ENCODE data around the gene TNC. TPM values are rescaled to one million over a fixed set of nuclear protein-coding genes. Genes with fewer than 3 reads are reported as not detected.
"Not testable (repeated sequence)": the region's sequence is repeated elsewhere in the genome, so short reads cannot be mapped to it uniquely, and the experiment has no call there.

Gene TNC
- total RNA-seq, 2 donors from 2014 or later = 67.5 to 172 TPM

GRCh38 chr9:115130176-115130575 lies 12.2 kb upstream of the TNC start:
- peaks cover 5% of the 10 kb centered on the region for H3K9me3 Mint-ChIP-seq
- no peak overlapping the region for H3K4me3 ChIP-seq (ENCODE audit: low read length)
- peaks cover 5% of the 10 kb centered on the region for H3K4me1 Mint-ChIP-seq
- no peaks in the 10 kb centered on the region for H3K36me3 ChIP-seq (ENCODE audit: control insufficient read depth, insufficient read depth, low read length)
- H3K27me3 ChIP-seq (ENCODE audit: control insufficient read depth, insufficient read depth, low read length, poor library complexity, severe bottlenecking) = no peaks in the 10 kb centered on the region
- peaks cover 7% of the 10 kb centered on the region for H3K9me3 ChIP-seq (ENCODE audit: control insufficient read depth, low read length)
- H3K4me1 ChIP-seq (ENCODE audit: control insufficient read depth, insufficient read depth, low read length) = no peaks in the 10 kb centered on the region
- no peak for TF ChIP-seq CTCF (conservative IDR thresholded peaks at IDR 0.05)
- 92 to 99% methylated on average over 2 to 3 of the region's 3 CpGs for WGBS, 2 experiments (ENCODE audit: insufficient coverage in 1 of 2, insufficient read length in 1 of 2)
- DNase-seq = no peak
- H3K27me3 Mint-ChIP-seq (ENCODE audit: insufficient read depth) = no peaks in the 10 kb centered on the region
- peaks cover 5% of the 10 kb centered on the region for H3K36me3 Mint-ChIP-seq (ENCODE audit: low read depth)
- H3K9ac ChIP-seq (ENCODE audit: extremely low read depth, low read length, poor library complexity, severe bottlenecking) = no peak overlapping the region
- no peak overlapping the region for H3K27ac ChIP-seq (ENCODE audit: low read depth, low read length)
- no peak overlapping the region for H3K4me3 Mint-ChIP-seq
- H3K27ac Mint-ChIP-seq = no peak overlapping the region

- not testable (repeated sequence) for DNase-seq; H3K27me3 ChIP-seq (ENCODE audit: control insufficient read depth, insufficient read depth, low read length, poor library complexity, severe bottlenecking); H3K36me3 Mint-ChIP-seq (ENCODE audit: low read depth); H3K9me3 Mint-ChIP-seq; H3K4me3 Mint-ChIP-seq; H3K27ac Mint-ChIP-seq; H3K4me3 ChIP-seq (ENCODE audit: low read length); H3K36me3 ChIP-seq (ENCODE audit: control insufficient read depth, insufficient read depth, low read length); H3K27ac ChIP-seq (ENCODE audit: low read depth, low read length); H3K27me3 Mint-ChIP-seq (ENCODE audit: insufficient read depth); H3K4me1 Mint-ChIP-seq; H3K4me1 ChIP-seq (ENCODE audit: control insufficient read depth, insufficient read depth, low read length); H3K9ac ChIP-seq (ENCODE audit: extremely low read depth, low read length, poor library complexity, severe bottlenecking)
- 87 to 93% methylated on average over 4 to 6 of the region's 6 CpGs for WGBS, 2 experiments (ENCODE audit: insufficient coverage in 1 of 2, insufficient read length in 1 of 2)
- peaks cover 14% of the 10 kb centered on the region for H3K9me3 ChIP-seq (ENCODE audit: control insufficient read depth, low read length)
These were observed 10.8 kb upstream of the TNC start for GRCh38 chr9:115128726-115129125.

- WGBS, 2 experiments (ENCODE audit: insufficient coverage in 1 of 2, insufficient read length in 1 of 2) = 91 to 96% methylated on average over 4 of the region's 4 CpGs
- Histone ChIP-seq H3K4me1 (ENCODE audit: control insufficient read depth, insufficient read depth, low read length) (no peaks in the 10 kb centered on the region), H3K27me3 (ENCODE audit: control insufficient read depth, insufficient read depth, low read length, poor library complexity, severe bottlenecking) (no peaks in the 10 kb centered on the region), H3K9ac (ENCODE audit: extremely low read depth, low read length, poor library complexity, severe bottlenecking) (no peak overlapping the region), H3K9me3 (ENCODE audit: control insufficient read depth, low read length) (peaks cover 14% of the 10 kb centered on the region), H3K27ac (ENCODE audit: low read depth, low read length) (no peak overlapping the region), H3K4me3 (ENCODE audit: low read length) (no peak overlapping the region), H3K36me3 (ENCODE audit: control insufficient read depth, insufficient read depth, low read length) (no peaks in the 10 kb centered on the region)
- H3K9me3 Mint-ChIP-seq = peaks cover 7% of the 10 kb centered on the region
- no peak for DNase-seq
- H3K27ac Mint-ChIP-seq = no peak overlapping the region
- peaks cover 11% of the 10 kb centered on the region for H3K4me1 Mint-ChIP-seq
- peaks cover 6% of the 10 kb centered on the region for H3K36me3 Mint-ChIP-seq (ENCODE audit: low read depth)
- no peak for TF ChIP-seq CTCF (conservative IDR thresholded peaks at IDR 0.05)
- H3K4me3 Mint-ChIP-seq = no peak overlapping the region
- H3K27me3 Mint-ChIP-seq (ENCODE audit: insufficient read depth) = peaks cover 3% of the 10 kb centered on the region
These were observed 9.3 kb upstream of the TNC start for GRCh38 chr9:115127191-115127817.

- H3K27ac ChIP-seq (ENCODE audit: low read depth, low read length) = no peak overlapping the region
- Mint-ChIP-seq H3K27me3 (ENCODE audit: insufficient read depth) (peaks cover 3% of the 10 kb centered on the region), H3K4me3 (no peak overlapping the region), H3K27ac (no peak overlapping the region), H3K4me1 (peaks cover 12% of the 10 kb centered on the region), H3K36me3 (ENCODE audit: low read depth) (peaks cover 6% of the 10 kb centered on the region), H3K9me3 (peaks cover 7% of the 10 kb centered on the region)
- peaks cover 14% of the 10 kb centered on the region for H3K9me3 ChIP-seq (ENCODE audit: control insufficient read depth, low read length)
- no peak for TF ChIP-seq CTCF (conservative IDR thresholded peaks at IDR 0.05)
- H3K36me3 ChIP-seq (ENCODE audit: control insufficient read depth, insufficient read depth, low read length) = no peaks in the 10 kb centered on the region
- no peaks in the 10 kb centered on the region for H3K4me1 ChIP-seq (ENCODE audit: control insufficient read depth, insufficient read depth, low read length)
- no peaks in the 10 kb centered on the region for H3K27me3 ChIP-seq (ENCODE audit: control insufficient read depth, insufficient read depth, low read length, poor library complexity, severe bottlenecking)
- 0 to 80% methylated on average over 1 to 2 of the region's 2 CpGs for WGBS, 2 experiments (ENCODE audit: insufficient coverage in 1 of 2, insufficient read length in 1 of 2)
- DNase-seq = no peak
- no peak overlapping the region for H3K9ac ChIP-seq (ENCODE audit: extremely low read depth, low read length, poor library complexity, severe bottlenecking)
- H3K4me3 ChIP-seq (ENCODE audit: low read length) = no peak overlapping the region
These were observed 8.4 kb upstream of the TNC start for GRCh38 chr9:115126404-115126803.
